Stimulated activated CD8-positive, alpha-beta memory T cell treated with anti-CD3 and anti-CD28 coated beads, Interleukin-15, amount 100 ng/mL, for 4 hours (primary cell): ENCODE measurements around the gene P2RX4.
"Not testable (repeated sequence)": the region's sequence is repeated elsewhere in the genome, so short reads cannot be mapped to it uniquely, and the experiment has no call there.

Source experiments
- DNase-seq, 2 donors: peaks; one replicate each; pipeline ENCODE4 v3.0.0-alpha.2; 2020; ENCODE audit warnings: low read depth in 2 of 2

Gene P2RX4

GRCh38 chr12:121241156-121241970, 31.4 kb downstream of the P2RX4 start:
- DNase-seq: no peak

- no peak for DNase-seq
Observed at GRCh38 chr12:121245031-121245430, 35.1 kb downstream of the P2RX4 start.

GRCh38 chr12:121245951-121246350, 36.0 kb downstream of the P2RX4 start:
- no peak for DNase-seq

GRCh38 chr12:121246893-121247557, 37.1 kb downstream of the P2RX4 start:
- DNase-seq: no peak

GRCh38 chr12:121248622-121249021, 38.7 kb downstream of the P2RX4 start:
- no peak for DNase-seq

- DNase-seq: no peak
Observed at GRCh38 chr12:121250359-121250758, 40.4 kb downstream of the P2RX4 start.

- DNase-seq: no peak
Observed at GRCh38 chr12:121251838-121252237, 41.9 kb downstream of the P2RX4 start.

- no peak for DNase-seq
Observed at GRCh38 chr12:121252712-121253345, 42.9 kb downstream of the P2RX4 start.

- no peak for DNase-seq
Observed at GRCh38 chr12:121253638-121254335, 43.9 kb downstream of the P2RX4 start.

GRCh38 chr12:121255433-121255832, 45.5 kb downstream of the P2RX4 start:
- DNase-seq: no peak

- DNase-seq: not testable (repeated sequence)
Observed at GRCh38 chr12:121257704-121258449, 47.9 kb downstream of the P2RX4 start.

- DNase-seq: no peak
Observed at GRCh38 chr12:121259074-121259473, 49.1 kb downstream of the P2RX4 start.

GRCh38 chr12:121260091-121260490, 50.2 kb downstream of the P2RX4 start:
- DNase-seq: no peak

- DNase-seq: no peak
Observed at GRCh38 chr12:121261398-121261797, 51.5 kb downstream of the P2RX4 start.

GRCh38 chr12:121263206-121263935, 53.4 kb downstream of the P2RX4 start:
- no peak for DNase-seq

- no peak for DNase-seq
Observed at GRCh38 chr12:121264135-121264534, 54.2 kb downstream of the P2RX4 start.

- DNase-seq: no peak
Observed at GRCh38 chr12:121264951-121265515, 55.1 kb downstream of the P2RX4 start.

GRCh38 chr12:121267822-121268221, 57.9 kb downstream of the P2RX4 start:
- DNase-seq: no peak

- no peak for DNase-seq
Observed at GRCh38 chr12:121273364-121273896, 63.5 kb downstream of the P2RX4 start.
